H9 (cell line): ENCODE measurements around the gene DPF3. TPM values are rescaled to one million over a fixed set of nuclear protein-coding genes. Genes with fewer than 3 reads are reported as not detected.

Experiments
- DNase-seq: peaks from one replicate; pipeline ENCODE4 v3.0.0-alpha.2; 2017
- H2AFZ ChIP-seq: one replicate; pipeline ENCODE4 v1.6.1; 2013; ENCODE audit warnings: mild to moderate bottlenecking, low read length, control low read depth, moderate library complexity
- H2AK5ac ChIP-seq: 2 replicates; pipeline ENCODE4 v1.6.1; 2013; ENCODE audit warnings: low read length, control low read depth, mixed read lengths; ENCODE audit not compliant: insufficient read length
- H2BK120ac ChIP-seq: one replicate; pipeline ENCODE4 v1.6.1; 2013; ENCODE audit warnings: low read depth, mild to moderate bottlenecking, low read length, control low read depth, inconsistent platforms; ENCODE audit not compliant: poor library complexity, severe bottlenecking
- H2BK12ac ChIP-seq: 2 replicates; pipeline ENCODE4 v1.6.1; 2013; ENCODE audit warnings: low read length, control low read depth, mixed read lengths, low read depth; ENCODE audit not compliant: insufficient read length
- H2BK15ac ChIP-seq: 2 replicates; pipeline ENCODE4 v1.6.1; 2013; ENCODE audit warnings: low read depth, low read length, control low read depth
- H2BK20ac ChIP-seq: one replicate; pipeline ENCODE4 v1.6.1; 2013; ENCODE audit warnings: low read depth, mild to moderate bottlenecking, low read length, control low read depth, inconsistent platforms; ENCODE audit not compliant: poor library complexity, severe bottlenecking
- H2BK5ac ChIP-seq: 2 replicates; pipeline ENCODE4 v1.6.1; 2013; ENCODE audit warnings: low read length, control low read depth, mixed read lengths; ENCODE audit not compliant: insufficient read length
- H3K14ac ChIP-seq: 2 replicates; pipeline ENCODE4 v1.6.1; 2013; ENCODE audit warnings: low read length, control low read depth; ENCODE audit not compliant: insufficient read depth
- H3K18ac ChIP-seq: 2 replicates; pipeline ENCODE4 v1.6.1; 2013; ENCODE audit warnings: low read depth, mild to moderate bottlenecking, mixed read lengths, low read length, control low read depth; ENCODE audit not compliant: insufficient read length
- H3K23ac ChIP-seq: 2 replicates; pipeline ENCODE4 v1.6.1; 2013; ENCODE audit warnings: low read length, control low read depth, mixed read lengths, low read depth; ENCODE audit not compliant: insufficient read length
- H3K23me2 ChIP-seq: 2 replicates; pipeline ENCODE4 v1.6.1; 2013; ENCODE audit warnings: low read depth, mild to moderate bottlenecking, mixed read lengths, low read length, control low read depth; ENCODE audit not compliant: insufficient read length, poor library complexity, severe bottlenecking
- H3K27ac ChIP-seq: 2 replicates; pipeline ENCODE4 v1.5.1; 2013; ENCODE audit warnings: low read length, control low read depth, mixed read lengths, low read depth; ENCODE audit not compliant: insufficient read length
- H3K27me3 ChIP-seq: 2 replicates; pipeline ENCODE4 v1.6.1; 2013; ENCODE audit warnings: low read length, control low read depth, inconsistent platforms; ENCODE audit not compliant: insufficient read depth
- H3K4ac ChIP-seq: 2 replicates; pipeline ENCODE4 v1.6.1; 2013; ENCODE audit warnings: low read depth, mild to moderate bottlenecking, control low read depth, inconsistent platforms, low read length, moderate library complexity
- H3K4me1 ChIP-seq: 2 replicates; pipeline ENCODE4 v1.6.1; 2013; ENCODE audit warnings: low read length, control low read depth, inconsistent platforms; ENCODE audit not compliant: insufficient read depth
- H3K4me2 ChIP-seq: 2 replicates; pipeline ENCODE4 v1.6.1; 2013; ENCODE audit warnings: low read length, control low read depth, mixed read lengths; ENCODE audit not compliant: insufficient read length, insufficient read depth
- H3K56ac ChIP-seq: 2 replicates; pipeline ENCODE4 v1.6.1; 2013; ENCODE audit warnings: low read depth, mild to moderate bottlenecking, mixed read lengths, low read length, control low read depth; ENCODE audit not compliant: insufficient read length
- H3K79me1 ChIP-seq: 2 replicates; pipeline ENCODE4 v1.6.1; 2013; ENCODE audit warnings: low read depth, mild to moderate bottlenecking, moderate library complexity, low read length, control low read depth, inconsistent platforms; ENCODE audit not compliant: insufficient read depth, poor library complexity, severe bottlenecking
- H3K79me2 ChIP-seq: 2 replicates; pipeline ENCODE4 v1.6.1; 2013; ENCODE audit warnings: low read length, control low read depth, inconsistent platforms; ENCODE audit not compliant: insufficient read depth
- H3K9ac ChIP-seq: 2 replicates; pipeline ENCODE4 v1.6.1; 2013; ENCODE audit warnings: low read length, control low read depth, mixed read lengths; ENCODE audit not compliant: insufficient read length; ENCODE audit errors: extremely low read depth
- H3K9me3 ChIP-seq: one replicate; pipeline ENCODE4 v1.6.1; 2013; ENCODE audit warnings: low read depth, low read length, inconsistent platforms; ENCODE audit not compliant: control insufficient read depth
- H3T11ph ChIP-seq: one replicate; pipeline ENCODE4 v1.6.1; 2013; ENCODE audit warnings: mild to moderate bottlenecking, low read length, control low read depth, inconsistent platforms
- H4K20me1 ChIP-seq: one replicate; pipeline ENCODE4 v1.6.1; 2013; ENCODE audit not compliant: control insufficient read depth, insufficient read length, insufficient read depth
- H4K5ac ChIP-seq: 2 replicates; pipeline ENCODE4 v1.6.1; 2013; ENCODE audit warnings: low read depth, mild to moderate bottlenecking, mixed read lengths, low read length, control low read depth; ENCODE audit not compliant: insufficient read length
- H4K8ac ChIP-seq: replicated peaks from 2 replicates; pipeline ENCODE4 v1.6.1; 2013; ENCODE audit warnings: low read length, control low read depth, mixed read lengths, low read depth; ENCODE audit not compliant: insufficient read length
- H4K91ac ChIP-seq: 2 replicates; pipeline ENCODE4 v1.6.1; 2013; ENCODE audit warnings: low read depth, mild to moderate bottlenecking, moderate library complexity, mixed read lengths, low read length, control low read depth; ENCODE audit not compliant: insufficient read length
- H3K27ac Mint-ChIP-seq, 3 experiments: 2 replicates in 2 of 3; 3 replicates in 1 of 3; pipeline ENCODE4 v1.8.0; 2020 to 2021; ENCODE audit warnings: mixed read lengths in 3 of 3, mild to moderate bottlenecking in 1 of 3, moderate library complexity in 1 of 3
- H3K27me3 Mint-ChIP-seq: 2 replicates; pipeline ENCODE4 v1.8.0; 2021; ENCODE audit warnings: low read depth, mild to moderate bottlenecking, moderate library complexity, mixed read lengths
- H3K36me3 Mint-ChIP-seq, 3 experiments: 2 replicates in 2 of 3; 3 replicates in 1 of 3; pipeline ENCODE4 v1.8.0; 2020 to 2021; ENCODE audit warnings: low read depth in 3 of 3, mixed read lengths in 3 of 3; ENCODE audit not compliant: insufficient read depth in 1 of 3
- H3K4me1 Mint-ChIP-seq, 2 experiments: 2 replicates each; pipeline ENCODE4 v1.8.0; 2020; ENCODE audit warnings: mixed read lengths in 2 of 2
- H3K4me3 Mint-ChIP-seq, 2 experiments: 2 replicates in 1 of 2; 3 replicates in 1 of 2; pipeline ENCODE4 v1.8.0; 2020 to 2021; ENCODE audit warnings: mild to moderate bottlenecking in 2 of 2, mixed read lengths in 2 of 2, moderate library complexity in 1 of 2
- H3K9me3 Mint-ChIP-seq, 2 experiments: 2 replicates in 1 of 2; 3 replicates in 1 of 2; pipeline ENCODE4 v1.8.0; 2020; ENCODE audit warnings: mild to moderate bottlenecking in 2 of 2, mixed read lengths in 2 of 2, moderate library complexity in 1 of 2
- WGBS: extraction: QIAGEN DNeasy Blood & Tissue Kit; methylation state at CpG from one replicate; pipeline ENCODE4 v1.1.7; 2013; ENCODE audit warnings: missing lambda C conversion rate, low lambda C conversion rate, mixed read lengths; ENCODE audit not compliant: insufficient read length; ENCODE audit errors: extremely low coverage; 5-methylcytosine and 5-hydroxymethylcytosine counted together
- total RNA-seq: library from RNA; stranded (reverse); gene quantifications from 2 replicates; pipeline ENCODE4 v1.2.1, GENCODE V29; 2021
- TF ChIP-seq, protein P1 (sequence below): fragments of 200-600 bp; sonication (generic); conservative IDR thresholded peaks from 3 replicates; pipeline ENCODE4 v1.8.0; 2021; ENCODE audit warnings: antibody characterized with exemption, mild to moderate bottlenecking

Gene DPF3
- total RNA-seq, 1 experiment from 2014 or later = not detected

DNA sequence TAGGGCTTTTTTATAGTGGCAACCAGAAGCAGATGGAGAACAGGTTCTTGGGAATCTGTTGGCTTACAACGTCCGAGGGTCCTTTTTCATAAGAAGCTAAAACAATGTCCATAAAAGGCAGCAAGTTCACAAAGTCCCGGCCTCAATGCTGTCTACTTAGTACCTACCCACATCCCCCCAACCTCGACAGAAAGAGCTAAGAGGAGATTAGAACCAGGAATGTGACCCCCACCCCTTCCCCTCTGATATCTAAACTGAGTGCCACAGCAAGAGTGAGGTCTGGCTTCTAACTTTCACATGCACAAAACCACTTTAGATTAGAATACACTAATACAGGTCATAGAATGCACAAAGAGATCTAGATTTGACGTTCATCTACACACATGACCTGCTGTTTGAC lies 4.5 kb downstream of the DPF3 start:
- H3K4me3 Mint-ChIP-seq = no peak overlapping the region
- H2BK120ac ChIP-seq = no peak overlapping the region
- no peak overlapping the region for H2BK5ac ChIP-seq
- H3K23me2 ChIP-seq = peaks cover 16% of the 10 kb centered on the region
- H3K9me3 Mint-ChIP-seq = peaks cover 8 to 9% of the 10 kb centered on the region in 2 experiments
- no peak overlapping the region for H4K5ac ChIP-seq
- peaks cover 17% of the 10 kb centered on the region for H3K4me1 ChIP-seq
- peaks cover 56% of the 10 kb centered on the region for H3K27me3 Mint-ChIP-seq
- H3K9ac ChIP-seq = no peak overlapping the region
- no peak overlapping the region for H4K91ac ChIP-seq
- H2AK5ac ChIP-seq = no peak overlapping the region
- DNase-seq = no peak
- H3K14ac ChIP-seq = no peak overlapping the region
- no CpG with 5 or more reads among the region's 5 CpGs for WGBS
- no peak overlapping the region for H3T11ph ChIP-seq
- no peak overlapping the region for H3K27ac ChIP-seq
- no peak overlapping the region for H2BK20ac ChIP-seq
- H4K8ac ChIP-seq = no peak overlapping the region
- TF ChIP-seq, protein P1, sequence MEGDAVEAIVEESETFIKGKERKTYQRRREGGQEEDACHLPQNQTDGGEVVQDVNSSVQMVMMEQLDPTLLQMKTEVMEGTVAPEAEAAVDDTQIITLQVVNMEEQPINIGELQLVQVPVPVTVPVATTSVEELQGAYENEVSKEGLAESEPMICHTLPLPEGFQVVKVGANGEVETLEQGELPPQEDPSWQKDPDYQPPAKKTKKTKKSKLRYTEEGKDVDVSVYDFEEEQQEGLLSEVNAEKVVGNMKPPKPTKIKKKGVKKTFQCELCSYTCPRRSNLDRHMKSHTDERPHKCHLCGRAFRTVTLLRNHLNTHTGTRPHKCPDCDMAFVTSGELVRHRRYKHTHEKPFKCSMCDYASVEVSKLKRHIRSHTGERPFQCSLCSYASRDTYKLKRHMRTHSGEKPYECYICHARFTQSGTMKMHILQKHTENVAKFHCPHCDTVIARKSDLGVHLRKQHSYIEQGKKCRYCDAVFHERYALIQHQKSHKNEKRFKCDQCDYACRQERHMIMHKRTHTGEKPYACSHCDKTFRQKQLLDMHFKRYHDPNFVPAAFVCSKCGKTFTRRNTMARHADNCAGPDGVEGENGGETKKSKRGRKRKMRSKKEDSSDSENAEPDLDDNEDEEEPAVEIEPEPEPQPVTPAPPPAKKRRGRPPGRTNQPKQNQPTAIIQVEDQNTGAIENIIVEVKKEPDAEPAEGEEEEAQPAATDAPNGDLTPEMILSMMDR = no peak
- no peak overlapping the region for H2BK15ac ChIP-seq
- H3K56ac ChIP-seq = no peak overlapping the region
- peaks cover 51 to 54% of the 10 kb centered on the region in 2 experiments for H3K4me1 Mint-ChIP-seq
- H2BK12ac ChIP-seq = no peak overlapping the region
- no peak overlapping the region for H3K4ac ChIP-seq
- H2AFZ ChIP-seq = no peak overlapping the region
- peaks cover 6% of the 10 kb centered on the region for H3K9me3 ChIP-seq
- no peaks in the 10 kb centered on the region for H3K79me2 ChIP-seq
- no peak overlapping the region for H3K27ac Mint-ChIP-seq
- no peak overlapping the region for H3K23ac ChIP-seq
- H4K20me1 ChIP-seq = no peaks in the 10 kb centered on the region
- H3K36me3 Mint-ChIP-seq = peaks cover 0 to 6% (median 3%) of the 10 kb centered on the region in 3 experiments; a peak in 3 of 7 replicates
- H3K18ac ChIP-seq = no peak overlapping the region
- H3K27me3 ChIP-seq = peaks cover 29% of the 10 kb centered on the region
- no peak overlapping the region for H3K4me2 ChIP-seq
- no peaks in the 10 kb centered on the region for H3K79me1 ChIP-seq
